HG02852 (cell line): ENCODE data around the gene FOXP1.

ENCODE experiments used
- ATAC-seq: cut with Tn5 transposase; IDR thresholded peaks from one replicate; pipeline ENCODE4 v1.9.1; 2021; ENCODE audit warnings: mild to moderate bottlenecking, moderate library complexity; ENCODE audit not compliant: unreplicated experiment

FOXP1 gene

DNA sequence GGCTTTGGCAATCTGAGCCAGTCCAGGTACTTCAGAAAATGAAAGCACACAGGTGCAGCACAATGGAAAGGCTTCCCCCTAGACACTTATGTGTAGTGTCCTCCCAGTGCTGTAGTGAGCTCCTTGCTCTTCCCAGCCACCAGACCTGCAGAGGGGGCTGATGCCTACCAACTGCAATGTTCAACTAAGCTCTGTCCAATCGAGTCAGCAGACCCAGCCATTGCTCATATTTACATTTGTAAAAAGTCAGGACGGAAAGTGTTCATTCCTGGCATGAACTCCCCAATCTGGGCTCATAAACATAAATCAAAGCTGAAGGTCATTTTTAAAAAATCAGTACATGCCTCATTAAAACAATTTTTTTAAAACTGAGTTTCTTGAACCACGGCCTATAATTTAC is 73.0 kb downstream of the FOXP1 start:
- ATAC-seq, result no peak

GRCh38 chr3:71509066-71509465 is 74.5 kb downstream of the FOXP1 start:
- ATAC-seq, result no peak

- no peak for ATAC-seq
These were observed 77.7 kb downstream of the FOXP1 start for GRCh38 chr3:71505767-71506350.

DNA sequence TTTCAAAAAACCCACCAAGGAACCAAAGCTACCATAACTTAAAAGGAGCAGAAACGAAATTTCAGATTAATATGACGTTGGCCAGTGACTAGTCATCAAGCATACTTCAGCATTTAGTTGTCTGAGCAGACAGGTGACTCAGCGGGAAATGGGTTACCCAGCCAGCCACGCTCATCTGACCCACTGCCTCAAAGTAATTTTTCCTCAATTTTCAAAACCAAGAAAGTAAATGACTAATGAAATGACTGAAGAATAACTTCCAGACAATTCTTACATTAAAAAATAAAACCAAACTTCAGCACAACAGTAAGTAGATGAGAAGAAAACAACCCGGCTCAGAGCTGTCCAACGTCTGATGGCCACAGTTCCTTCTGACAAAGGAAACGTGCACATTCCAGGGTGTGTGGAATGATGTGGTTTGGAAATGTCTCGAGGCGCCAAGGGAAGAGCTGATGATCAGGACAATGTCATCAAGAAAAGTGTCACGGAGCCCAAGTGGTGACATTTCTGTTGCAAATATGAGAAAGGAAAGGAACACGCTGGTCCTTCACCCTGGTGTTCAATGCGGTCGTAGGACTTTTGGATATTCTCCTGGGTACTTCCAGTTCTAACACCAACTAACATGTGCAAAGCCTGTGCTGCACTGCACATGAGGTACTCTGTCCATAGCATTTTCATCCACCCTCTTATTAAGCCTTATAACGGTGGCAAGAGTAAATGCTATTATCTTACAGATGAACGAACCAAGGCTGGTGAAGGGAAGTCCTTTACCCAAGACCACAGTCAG is 79.1 kb downstream of the FOXP1 start:
- no peak for ATAC-seq

DNA sequence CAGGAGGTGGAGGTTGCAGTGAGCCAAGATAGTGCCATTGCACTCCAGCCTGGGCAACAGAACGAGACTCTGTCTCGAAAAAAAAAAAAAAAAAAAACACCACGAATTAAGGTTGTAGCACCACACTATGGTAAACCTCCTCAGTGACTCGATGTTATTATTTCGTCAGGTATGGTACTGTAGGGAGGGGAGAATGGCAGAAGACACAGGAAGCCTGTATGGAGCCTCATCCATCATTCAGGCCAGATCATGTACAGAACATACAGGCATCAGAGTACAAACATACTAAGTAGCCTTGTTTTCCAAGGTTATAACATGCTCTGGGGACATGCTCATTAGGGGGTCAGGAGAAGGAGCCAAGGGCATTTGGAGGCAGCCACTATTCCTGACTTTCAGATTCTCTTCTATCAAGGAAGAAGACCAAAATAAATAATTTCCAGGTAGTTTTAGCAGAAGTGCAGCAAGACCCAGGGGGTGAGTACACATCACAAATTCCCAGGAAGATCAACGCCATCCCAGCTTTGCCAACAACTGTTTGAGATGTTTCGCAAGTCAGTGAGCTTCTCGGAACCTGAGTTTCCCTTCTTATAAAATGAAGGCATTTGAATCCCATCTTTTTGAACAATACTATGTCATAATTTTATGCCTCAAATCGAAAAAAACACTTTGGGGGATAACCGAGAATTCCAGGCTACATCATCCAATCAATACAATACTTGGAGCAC is 79.8 kb downstream of the FOXP1 start:
- no peak for ATAC-seq

GRCh38 chr3:71502066-71502625 is 81.4 kb downstream of the FOXP1 start:
- ATAC-seq, result no peak

GRCh38 chr3:71500696-71501095 is 82.8 kb downstream of the FOXP1 start:
- ATAC-seq, result no peak

- ATAC-seq, result no peak
These were observed 84.2 kb downstream of the FOXP1 start for GRCh38 chr3:71499227-71499876.

DNA sequence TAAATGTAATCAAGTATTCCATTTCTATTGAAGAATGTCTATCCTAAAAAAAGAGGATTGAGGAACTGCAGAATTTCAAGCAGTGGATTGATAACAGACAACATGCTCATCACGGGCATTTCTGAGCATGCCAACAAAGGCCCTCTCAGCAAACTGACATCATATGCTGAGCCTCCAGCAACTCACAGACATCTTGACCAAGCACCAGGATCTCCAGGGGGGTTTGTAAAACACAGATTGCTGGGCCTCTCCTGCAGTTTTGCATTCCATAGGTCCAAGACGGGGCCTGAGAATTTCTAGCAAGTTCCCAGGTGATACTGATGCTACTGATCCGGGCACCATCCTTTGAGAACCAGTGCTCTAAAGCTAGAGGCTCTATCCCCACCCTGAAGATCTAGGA is 85.0 kb downstream of the FOXP1 start:
- ATAC-seq, result no peak

- ATAC-seq, result no peak
These were observed 85.5 kb downstream of the FOXP1 start for GRCh38 chr3:71497971-71498444.

GRCh38 chr3:71497367-71497897 is 86.1 kb downstream of the FOXP1 start:
- no peak for ATAC-seq

- ATAC-seq, result no peak
These were observed 87.6 kb downstream of the FOXP1 start for GRCh38 chr3:71495708-71496472.

DNA sequence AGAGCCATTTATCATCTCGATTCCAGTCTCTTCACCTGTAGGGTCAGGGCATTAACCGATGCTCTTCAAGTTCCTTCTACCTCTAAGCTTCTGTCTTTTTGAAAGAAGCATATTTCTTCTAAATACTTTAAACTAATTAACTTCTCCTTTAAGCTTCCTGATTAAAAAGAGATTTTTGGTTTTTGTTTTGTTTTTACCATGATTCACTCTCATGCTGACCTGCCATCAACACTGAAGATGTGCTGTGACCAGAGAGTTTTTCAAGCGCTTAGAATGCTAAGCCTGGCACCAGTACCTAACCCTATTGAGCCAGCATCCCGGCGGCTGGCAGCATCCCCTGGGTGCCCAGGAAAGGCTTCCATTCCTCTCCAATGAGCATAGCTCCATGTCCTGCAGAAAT is 89.3 kb downstream of the FOXP1 start:
- ATAC-seq, result no peak

DNA sequence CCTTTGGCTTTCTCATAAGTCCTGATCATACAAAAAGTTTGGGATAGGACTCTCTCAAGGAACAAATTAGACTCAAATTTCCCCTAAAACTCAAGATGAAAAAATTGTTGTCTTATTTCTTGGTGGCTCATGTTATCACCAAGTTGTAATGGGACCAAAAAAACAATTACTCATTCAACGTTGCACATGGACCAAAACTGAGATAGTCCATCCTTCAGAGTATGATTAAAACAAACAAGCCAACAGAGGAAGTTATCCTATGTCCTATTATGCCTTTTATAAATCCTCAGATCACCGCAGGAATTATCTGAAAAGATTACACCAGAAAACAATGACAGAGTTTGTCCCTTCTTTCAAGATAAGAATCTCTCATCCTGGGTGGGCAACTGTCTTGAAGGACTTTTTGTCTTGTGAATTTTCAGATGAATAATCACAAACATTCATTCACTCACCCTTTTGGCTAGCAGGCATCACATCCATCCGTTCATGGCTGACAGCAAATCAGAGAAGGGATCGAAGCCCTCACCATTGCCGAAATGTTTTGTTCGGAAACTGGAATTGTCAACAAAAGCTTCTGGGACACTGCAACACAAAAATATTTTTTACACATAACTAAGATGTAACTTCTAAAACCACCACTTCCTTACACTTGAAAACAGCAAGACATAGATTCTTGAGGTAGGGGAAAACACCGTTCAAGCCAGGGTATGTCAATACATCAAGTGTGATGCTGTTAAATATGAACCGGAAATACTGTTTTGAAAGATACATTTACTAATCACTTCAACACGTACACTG is 90.4 kb downstream of the FOXP1 start:
- ATAC-seq, result no peak

GRCh38 chr3:71492566-71492965 is 91.0 kb downstream of the FOXP1 start:
- no peak for ATAC-seq

DNA sequence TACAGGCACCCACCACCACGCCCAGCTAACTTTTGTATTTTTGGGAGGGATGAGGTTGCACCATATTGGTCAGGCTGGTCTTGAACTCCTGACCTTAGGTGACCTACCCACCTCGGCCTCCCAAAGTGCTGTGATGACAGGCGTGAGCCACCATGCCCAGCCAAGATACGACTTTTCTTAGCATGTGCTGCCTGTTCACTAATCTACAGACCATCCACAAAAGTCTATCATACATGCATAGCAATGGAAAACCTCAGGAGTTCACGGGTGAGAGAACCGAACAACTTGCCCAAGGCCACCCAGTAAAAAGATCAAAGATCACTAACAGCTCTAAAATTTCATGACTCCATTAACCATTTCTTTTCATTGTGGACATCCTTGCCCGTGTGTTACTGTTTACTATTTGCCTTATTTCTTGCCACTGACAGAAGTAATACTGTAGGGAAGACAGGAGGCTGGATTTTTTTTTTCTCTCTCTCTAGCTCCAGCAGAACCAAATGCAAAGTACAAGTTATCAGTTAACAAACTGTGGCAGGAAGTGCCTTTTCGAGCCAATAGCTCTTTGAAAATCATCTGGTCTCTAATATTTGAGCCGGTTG is 92.3 kb downstream of the FOXP1 start:
- ATAC-seq, result no peak

- ATAC-seq, result no peak
These were observed 92.8 kb downstream of the FOXP1 start for GRCh38 chr3:71490692-71491091.

- ATAC-seq, result no peak
These were observed 94.2 kb downstream of the FOXP1 start for GRCh38 chr3:71489315-71489761.

DNA sequence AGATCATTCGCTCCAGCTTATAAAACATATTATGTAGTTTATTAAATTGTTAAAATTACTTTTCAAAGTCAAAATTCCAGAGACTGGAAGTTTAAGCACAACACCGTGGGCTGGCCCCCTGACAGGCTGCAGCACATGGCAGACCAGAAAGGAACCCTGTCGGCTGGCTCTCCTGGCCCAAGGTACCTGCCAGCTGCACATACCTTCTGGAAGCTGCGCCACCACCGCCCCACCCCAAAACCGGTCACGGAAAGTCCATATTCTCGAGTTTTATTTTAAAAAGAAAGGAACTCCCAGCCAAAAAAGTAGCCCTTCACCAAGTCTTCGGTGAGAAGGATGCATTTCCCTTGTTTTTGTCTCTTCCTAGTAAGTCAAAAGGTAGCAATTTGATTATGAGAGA is 94.6 kb downstream of the FOXP1 start:
- no peak for ATAC-seq
